Endothelial cell of umbilical vein (primary cell): Measurements from ENCODE around the gene FGD6. TPM values are rescaled to one million over a fixed set of nuclear protein-coding genes. Genes with fewer than 3 reads are reported as not detected.

Experiments
- BruUV-seq: library from RNA; stranded (reverse); fragments of 400-500 nt; replicated peaks from 2 replicates; lab custom pipeline; 2021; lab: Mats Ljungman, UMichigan
- CTCF ChIA-PET: fragments of 300-600, 350-600 bp; sonication (Branson Sonifier 250); formaldehyde crosslinking; loops from one replicate; lab custom pipeline; 2021; ENCODE audit warnings: antibody characterized with exemption, inconsistent platforms; lab: Charles Lee
- POLR2A ChIA-PET: fragments of 300-600, 350-600 bp; sonication (Branson Sonifier 250); formaldehyde crosslinking; loops from one replicate; lab custom pipeline; 2021; ENCODE audit warnings: antibody characterized with exemption, inconsistent platforms; lab: Charles Lee
- DNase-seq: peaks from one replicate; pipeline ENCODE4 v3.0.0-alpha.2; 2011; ENCODE audit warnings: low read depth, low spot score
- FAIRE-seq: peaks from 2 replicates; lab custom pipeline; 2011; peaks lifted over from hg19 to GRCh38; lab: Jason Lieb, UNC
- H2AFZ ChIP-seq: 2 replicates; pipeline ENCODE4 v1.6.0; 2012; ENCODE audit warnings: low read depth, low read length, control low read depth, inconsistent platforms
- H3K27ac ChIP-seq: 2 replicates; pipeline ENCODE4 v1.5.1; 2011; ENCODE audit warnings: low read depth, mild to moderate bottlenecking, control low read depth, low read length, moderate library complexity; ENCODE audit not compliant: insufficient read depth
- H3K27me3 ChIP-seq, 2 experiments: 2 replicates each; pipeline versions ENCODE4 v1.6.0 to v1.6.1; 2011; ENCODE audit warnings: low read length in 2 of 2, mixed read lengths in 1 of 2; ENCODE audit not compliant: control insufficient read depth in 2 of 2, insufficient read depth in 2 of 2
- H3K36me3 ChIP-seq, 2 experiments: 2 replicates in 1 of 2; 3 replicates in 1 of 2; pipeline ENCODE4 v1.5.1; 2011; ENCODE audit warnings: low read length in 2 of 2, mild to moderate bottlenecking in 1 of 2, moderate library complexity in 1 of 2; ENCODE audit not compliant: control insufficient read depth in 2 of 2, insufficient read depth in 2 of 2; ENCODE audit errors: extremely low read depth in 1 of 2
- H3K4me1 ChIP-seq: 3 replicates; pipeline ENCODE4 v1.5.1; 2011; ENCODE audit warnings: mild to moderate bottlenecking, low read length; ENCODE audit not compliant: control insufficient read depth, insufficient read depth; ENCODE audit errors: extremely low read depth
- H3K4me2 ChIP-seq: 2 replicates; pipeline ENCODE4 v1.6.1; 2011; ENCODE audit warnings: low read length, control low read depth, mixed read lengths; ENCODE audit not compliant: insufficient read depth
- H3K4me3 ChIP-seq, 3 experiments: fragments of 200-600 bp in 1 of 3; sonication (generic), shearing (Covaris generic) in 1 of 3; replicated peaks in 1 of 3; 2 replicates each; pipeline ENCODE4 v1.5.1; 2011 to 2016; ENCODE audit warnings: control low read depth in 3 of 3, low read length in 3 of 3, mild to moderate bottlenecking in 2 of 3, inconsistent platforms in 1 of 3, low read depth in 1 of 3, moderate library complexity in 1 of 3; ENCODE audit not compliant: insufficient read depth in 1 of 3
- H3K79me2 ChIP-seq: 2 replicates; pipeline ENCODE4 v1.6.0; 2012; ENCODE audit warnings: low read length, inconsistent platforms; ENCODE audit not compliant: control insufficient read depth, insufficient read depth
- H3K9ac ChIP-seq: replicated peaks from 2 replicates; pipeline ENCODE3; 2011; ENCODE audit warnings: low read length, control low read depth; ENCODE audit not compliant: insufficient read depth; ENCODE audit errors: extremely low read depth
- H3K9me1 ChIP-seq: replicated peaks from 3 replicates; pipeline ENCODE4 v1.6.0; 2011; ENCODE audit warnings: mild to moderate bottlenecking, low read length; ENCODE audit not compliant: control insufficient read depth, insufficient read depth; ENCODE audit errors: extremely low read depth
- H3K9me3 ChIP-seq: replicated peaks from 2 replicates; pipeline ENCODE4 v1.5.1; 2012; ENCODE audit warnings: low read length, inconsistent platforms; ENCODE audit not compliant: control insufficient read depth, insufficient read depth
- H4K20me1 ChIP-seq: replicated peaks from 2 replicates; pipeline ENCODE3; 2011; ENCODE audit warnings: mild to moderate bottlenecking, low read length; ENCODE audit not compliant: control insufficient read depth, insufficient read depth; ENCODE audit errors: extremely low read depth
- CTCF ChIP-seq, 2 donors: IDR thresholded peaks; 1 replicate in 1 of 2; 2 replicates in 1 of 2; pipeline ENCODE4 v1.5.1; 2011; ENCODE audit warnings: low read length in 2 of 2, mild to moderate bottlenecking in 2 of 2, moderate library complexity in 2 of 2, control low read depth in 1 of 2, inconsistent platforms in 1 of 2, low read depth in 1 of 2; ENCODE audit not compliant: insufficient read depth in 1 of 2; ENCODE audit errors: extremely low read depth in 1 of 2
- EZH2 ChIP-seq: IDR thresholded peaks from 2 replicates; pipeline ENCODE4 v1.6.1; 2012; ENCODE audit warnings: borderline replicate concordance, low read depth, mild to moderate bottlenecking, moderate library complexity, low read length, inconsistent platforms; ENCODE audit not compliant: severe bottlenecking
- FOS ChIP-seq: IDR thresholded peaks from 2 replicates; pipeline ENCODE4 v1.6.1; 2011; ENCODE audit warnings: mild to moderate bottlenecking, low read length, moderate library complexity, borderline replicate concordance; ENCODE audit not compliant: insufficient read depth
- GATA2 ChIP-seq: IDR thresholded peaks from 2 replicates; pipeline ENCODE4 v1.7.0; 2011; ENCODE audit warnings: low read depth, mild to moderate bottlenecking, moderate library complexity, mixed read lengths, low read length; ENCODE audit not compliant: insufficient read length, insufficient read depth
- JUN ChIP-seq: IDR thresholded peaks from 2 replicates; pipeline ENCODE4 v1.6.1; 2011; ENCODE audit warnings: borderline replicate concordance, low read depth; ENCODE audit not compliant: insufficient read length, insufficient read depth
- MAX ChIP-seq: IDR thresholded peaks from 2 replicates; pipeline ENCODE4 v1.6.1; 2011; ENCODE audit not compliant: insufficient read depth, insufficient read length
- MYC ChIP-seq: IDR thresholded peaks from one replicate; pipeline ENCODE4 v1.6.1; 2011; ENCODE audit warnings: mild to moderate bottlenecking, low read depth, low read length
- POLR2A ChIP-seq: IDR thresholded peaks from 2 replicates; pipeline ENCODE4 v1.6.1; 2012; ENCODE audit warnings: low read depth, mild to moderate bottlenecking, control low read depth, low read length
- POLR2AphosphoS5 ChIP-seq: IDR thresholded peaks from 2 replicates; pipeline ENCODE4 v1.6.1; 2012; ENCODE audit warnings: low read depth, mild to moderate bottlenecking, control low read depth, low read length, moderate library complexity; ENCODE audit not compliant: insufficient read depth
- dilution Hi-C: fragments of 300-500 bp; cut with MboI; formaldehyde crosslinking; loops from one replicate; pipeline ENCODE4 v1.15.0; 2019; ENCODE audit warnings: low sequenced_read_pairs; ENCODE audit not compliant: extremely low pct_ligation_motif_present
- intact Hi-C: fragments of 100-400 bp; cut with micrococcal nuclease; formaldehyde crosslinking; loops from one replicate; pipeline ENCODE4 v1.10.0; 2022
- polyA plus RNA-seq, 4 experiments: library from polyadenylated mRNA; depleted of rRNA in 3 of 4; stranded (reverse) in 3 of 4; unstranded in 1 of 4; fragments of >200 nt; gene quantifications; 2 replicates each; pipeline versions ENCODE4 v1.2.1 to v1.2.3, GENCODE V29; 2011 to 2012; ENCODE audit warnings: missing spikeins in 1 of 4
- total RNA-seq: library from RNA; stranded (reverse); gene quantifications from 2 replicates; pipeline ENCODE4 v1.2.3, GENCODE V29; 2021

Gene FGD6
- total and polyA plus RNA-seq, 2 donors (not counting 3 experiments of a cell fraction or from before 2014, with no cell fraction given), result 5.9 to 14.0 TPM

GRCh38 chr12:95143621-95144205 is 73.6 kb downstream of the FGD6 start:
- Histone ChIP-seq H3K4me2 (peak overlapping the region; percentile 18), H3K9ac (no peak overlapping the region), H2AFZ (peak overlapping the region; percentile 3), H3K36me3 (no peaks in the 10 kb centered on the region), H3K4me3 (no peak overlapping the region), H3K9me1 (no peaks in the 10 kb centered on the region), H3K4me1 (peaks cover 8% of the 10 kb centered on the region), H3K79me2 (no peaks in the 10 kb centered on the region), H3K27me3 (no peaks in the 10 kb centered on the region), H3K9me3 (no peaks in the 10 kb centered on the region), H3K27ac (no peak overlapping the region), H4K20me1 (no peaks in the 10 kb centered on the region)
- ChIA-PET CTCF (interaction anchor here (0.6 to 1.1 kb wide), 2 partner anchors 56 to 118 kb away, joined by 3 to 4 read pairs; no protein-coding TSS in a partner anchor), POLR2A (interaction anchor here (0.6 kb wide), 1 partner anchor 70 kb away, joined by 3 read pairs; the partner anchor contains the start of gene NR2C1)
- FAIRE-seq (peak; percentile 74), DNase-seq (peak; percentile 58)
- dilution Hi-C loops (no loop called here), intact Hi-C loops (loop anchor here (1.0 kb wide), 1 partner anchor 74 kb away; the partner anchor contains the start of genes FGD6 and VEZT)
- TF ChIP-seq EZH2 (no peak), CTCF (IDR thresholded peaks at IDR 0.05; ENCODE audit: extremely low read depth in 1 of 2, insufficient read depth in 1 of 2, low read depth in 1 of 2, low read length in 2 of 2) (no peak), POLR2A (no peak), POLR2AphosphoS5 (no peak), JUN (no peak), MAX (no peak), FOS (no peak), GATA2 (no peak), MYC (no peak)
- BruUV-seq, result no TSS peak
